Dermis lymphatic vessel endothelial cell (primary cell): ENCODE results near the gene OSR1. TPM values are rescaled to one million over a fixed set of nuclear protein-coding genes. Genes with fewer than 3 reads are reported as not detected.

Source experiments
- total RNA-seq: library from RNA; depleted of rRNA; stranded (reverse); fragments of >200 nt; gene quantifications from 2 replicates; pipeline ENCODE4 v1.2.1, GENCODE V29; 2014

Gene OSR1
- total RNA-seq = 0.54 and 1.5 TPM in 2 replicates

DNA sequence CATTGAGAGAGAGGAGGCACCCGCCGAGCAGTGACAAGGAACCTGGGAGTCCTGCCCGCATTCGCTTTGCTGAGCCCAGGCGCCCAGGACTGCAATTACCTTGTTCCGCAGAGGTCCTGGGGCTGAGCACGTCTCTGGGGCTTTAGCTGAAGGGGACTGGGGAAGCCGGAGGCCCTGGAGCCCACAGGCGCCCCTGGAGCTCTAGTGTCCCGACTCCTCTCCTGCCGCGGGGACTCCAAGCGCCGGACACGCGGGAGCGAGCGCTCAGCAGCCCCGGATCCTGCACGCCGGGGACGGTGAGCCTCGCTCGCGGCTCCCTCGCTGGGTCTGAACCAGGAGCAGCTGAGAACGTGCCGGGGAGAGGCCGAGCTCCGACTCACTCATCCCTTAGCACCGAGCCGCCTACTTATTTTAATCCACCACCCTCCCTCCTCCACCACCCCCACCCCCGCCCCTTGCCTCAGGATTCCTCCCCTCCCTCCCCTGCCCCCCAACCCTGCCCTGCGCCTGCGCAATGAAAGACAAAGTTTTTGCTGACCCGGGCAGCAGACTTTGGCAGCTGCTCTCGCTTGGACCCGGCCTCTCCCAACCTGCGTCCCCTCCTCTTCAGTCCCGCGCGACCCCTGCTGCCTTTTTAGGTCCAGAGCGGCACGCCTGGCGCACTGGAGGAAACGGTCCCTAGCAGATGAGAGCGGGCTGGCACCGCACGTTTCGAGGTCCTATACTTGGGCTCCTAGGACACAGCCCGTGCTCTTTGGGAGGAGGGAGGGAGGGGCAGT is at the start of gene OSR1:
Gene OSR1 (minus strand): TSS at position 382 of the 779 bp plus-strand sequence. CDS start 4,818 bp downstream, outside the sequence.

